GM12878 (cell line): ENCODE measurements around the gene ARPP21. TPM values are rescaled to one million over a fixed set of nuclear protein-coding genes. Genes with fewer than 3 reads are reported as not detected.
"Not testable (repeated sequence)": the region's sequence is repeated elsewhere in the genome, so short reads cannot be mapped to it uniquely, and the experiment has no call there.

Experiments
- ATAC-seq: fragments of 200-7000 bp; cut with Tn5 transposase; 3 replicates; pipeline ENCODE4 v1.9.1; 2020; ENCODE audit warnings: mild to moderate bottlenecking, moderate library complexity
- BruUV-seq: library from RNA; stranded (reverse); fragments of 400-500 nt; replicated peaks from 2 replicates; lab custom pipeline; 2021; lab: Mats Ljungman, UMichigan
- CTCF ChIA-PET: fragments of 300-600 bp; sonication (Branson Sonifier 250); formaldehyde crosslinking; extraction: SDS; loops from one replicate; lab custom pipeline; 2021; ENCODE audit warnings: inconsistent platforms; lab: Yijun Ruan, JAX
- POLR2A ChIA-PET: fragments of 350-600 bp; formaldehyde crosslinking; extraction: SDS; loops from one replicate; lab custom pipeline; 2021; ENCODE audit warnings: inconsistent platforms; lab: Charles Lee
- RAD21 ChIA-PET: fragments of 300-600 bp; sonication (Branson Sonifier 250); formaldehyde crosslinking; loops from one replicate; lab custom pipeline; 2023; ENCODE audit warnings: antibody characterized with exemption; ENCODE audit not compliant: unreplicated experiment; lab: Charles Lee
- SMC1A ChIA-PET: fragments of 300-600 bp; sonication (Branson Sonifier 250); formaldehyde crosslinking; loops from one replicate; lab custom pipeline; 2023; ENCODE audit not compliant: unreplicated experiment, uncharacterized antibody; lab: Charles Lee
- DNase-seq: peaks from one replicate; pipeline ENCODE4 v3.0.0-alpha.2; 2011; ENCODE audit warnings: low read depth, low spot score
- FAIRE-seq: peaks from 3 replicates; lab custom pipeline; 2011; peaks lifted over from hg19 to GRCh38; lab: Jason Lieb, UNC
- H2AFZ ChIP-seq: 2 replicates; pipeline ENCODE4 v1.6.0; 2011; ENCODE audit warnings: low read depth, low read length, control low read depth; ENCODE audit not compliant: control insufficient read depth
- H3K27ac ChIP-seq: 2 replicates; pipeline ENCODE4 v1.5.1; 2011; ENCODE audit warnings: control low read depth; ENCODE audit not compliant: control insufficient read depth, insufficient read depth
- H3K27me3 ChIP-seq, 2 experiments: replicated peaks in 1 of 2; 2 replicates each; pipeline versions ENCODE4 v1.6.0 to v1.6.1; 2011; ENCODE audit warnings: low read length in 1 of 2; ENCODE audit not compliant: control insufficient read depth in 2 of 2, insufficient read depth in 2 of 2
- H3K36me3 ChIP-seq, 2 experiments: 2 replicates each; pipeline ENCODE4 v1.5.1; 2011; ENCODE audit warnings: low read length in 1 of 2; ENCODE audit not compliant: control insufficient read depth in 2 of 2, insufficient read depth in 2 of 2
- H3K4me1 ChIP-seq: 2 replicates; pipeline ENCODE4 v1.6.1; 2011; ENCODE audit warnings: mild to moderate bottlenecking, low read length, moderate library complexity, mixed read lengths; ENCODE audit not compliant: control insufficient read depth, insufficient read depth
- H3K4me2 ChIP-seq: 2 replicates; pipeline ENCODE4 v1.6.0; 2011; ENCODE audit warnings: control low read depth; ENCODE audit not compliant: control insufficient read depth, insufficient read depth
- H3K4me3 ChIP-seq: fragments of 200-600 bp; sonication (generic); 2 replicates; pipeline ENCODE4 v1.5.1; 2016
- H3K79me2 ChIP-seq: 2 replicates; pipeline ENCODE4 v1.6.0; 2011; ENCODE audit warnings: low read length; ENCODE audit not compliant: control insufficient read depth, insufficient read depth
- H3K9ac ChIP-seq: 2 replicates; pipeline ENCODE4 v1.8.0; 2011; ENCODE audit warnings: low read length, control low read depth, mixed read lengths; ENCODE audit not compliant: control insufficient read depth, insufficient read depth
- H3K9me3 ChIP-seq: replicated peaks from 3 replicates; pipeline ENCODE4 v1.5.1; 2011; ENCODE audit warnings: mild to moderate bottlenecking, low read length; ENCODE audit not compliant: control insufficient read depth, insufficient read depth
- H4K20me1 ChIP-seq: 2 replicates; pipeline ENCODE4 v1.6.0; 2011; ENCODE audit not compliant: control insufficient read depth, insufficient read depth
- CBX5 ChIP-seq: sonication (generic); IDR thresholded peaks from 2 replicates; pipeline ENCODE4 v1.6.1; 2016; ENCODE audit warnings: low read depth, moderate library complexity, mild to moderate bottlenecking, inconsistent platforms
- NFYB ChIP-seq: IDR thresholded peaks from 2 replicates; pipeline ENCODE4 v1.6.1; 2011; ENCODE audit warnings: low read depth, mild to moderate bottlenecking, low read length, improper control_type of control experiment, moderate library complexity; ENCODE audit not compliant: insufficient read depth
- WGBS: methylation state at CpG from one replicate; pipeline ENCODE4 v1.1.6; 2016; ENCODE audit warnings: low lambda C conversion rate; ENCODE audit not compliant: insufficient replicate concordance, insufficient coverage; ENCODE audit errors: missing lambda C conversion rate; 5-methylcytosine and 5-hydroxymethylcytosine counted together
- in situ Hi-C: fragments of 300-500 bp; cut with MboI; formaldehyde crosslinking; loops from 9 replicates; pipeline ENCODE4 v1.14.3; 2018; ENCODE audit warnings: mixed read lengths
- intact Hi-C: fragments of 100-400 bp; cut with micrococcal nuclease; formaldehyde crosslinking; loops from one replicate; pipeline ENCODE4 v1.14.2; 2022; ENCODE audit not compliant: unreplicated experiment
- polyA plus RNA-seq, 11 experiments: library from polyadenylated mRNA; depleted of rRNA in 4 of 11; unstranded in 6 of 11; stranded (reverse) in 5 of 11; fragments of >200 nt; fragmentation: Nextera tagmentation in 4 of 11; fragmentation: Illumina TruSeq in 1 of 11; extraction: Ambion mirVana in 4 of 11; extraction: Trizol in 1 of 11; gene quantifications; 1 replicate in 1 of 11; 2 replicates in 10 of 11; pipeline versions ENCODE4 v1.2.1 to v1.2.3, GENCODE V29; 2011 to 2016; ENCODE audit warnings: inconsistent platforms in 2 of 11, missing spikeins in 2 of 11, low read depth in 1 of 11
- total RNA-seq, 4 experiments: library from RNA; depleted of rRNA in 3 of 4; stranded (reverse); fragments of >200 nt in 3 of 4; fragmentation: Illumina TruSeq in 1 of 4; extraction: Trizol in 1 of 4; gene quantifications; 2 replicates each; pipeline versions ENCODE4 v1.2.1 to v1.2.3, GENCODE V29; 2013 to 2021
- TF ChIP-seq, protein P1 (sequence below): fragments of 450-650 bp; IDR thresholded peaks from 2 replicates; pipeline ENCODE4 v1.6.1; 2016; ENCODE audit warnings: mild to moderate bottlenecking

The ARPP21 gene
- total and polyA plus RNA-seq, 10 of the 15 experiments (the other 5 are each of a cell fraction or from before 2014, with no cell fraction given) = not detected

DNA sequence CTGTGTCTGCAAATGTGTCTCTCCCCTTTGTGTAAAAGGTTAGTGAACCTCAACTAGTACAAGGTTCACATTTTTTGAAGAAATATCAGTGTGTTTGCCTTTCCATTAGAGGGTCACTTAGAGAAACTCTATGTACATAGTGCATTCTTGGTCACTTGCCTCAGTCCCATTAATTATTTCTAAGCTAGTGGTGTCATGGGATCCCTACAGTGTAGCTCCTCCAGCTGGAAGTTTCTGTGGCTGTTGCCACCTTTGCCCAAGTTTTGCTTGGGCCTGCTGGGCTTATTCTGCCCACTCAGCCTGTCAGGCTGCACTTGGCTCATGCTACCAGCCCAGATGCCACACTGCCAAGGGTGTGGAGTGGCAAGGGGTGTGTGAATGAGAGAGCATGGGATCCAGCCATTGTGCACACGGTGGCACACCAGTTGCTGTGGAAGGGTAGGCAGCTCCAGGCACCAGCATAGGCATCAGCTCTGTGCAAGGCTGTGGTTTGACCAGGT lies 161.7 kb downstream of the ARPP21 start:
- intact Hi-C loops = no loop called here
- WGBS = 0% methylated on average over 1 of the region's 1 CpG
- DNase-seq = no peak
- ChIA-PET SMC1A (interaction anchor here (0.9 kb wide), 1 partner anchor 15 kb away, joined by 4 read pairs; no protein-coding TSS in a partner anchor), RAD21 (no interaction called here), POLR2A (no interaction called here), CTCF (no interaction called here)
- TF ChIP-seq, protein P1, sequence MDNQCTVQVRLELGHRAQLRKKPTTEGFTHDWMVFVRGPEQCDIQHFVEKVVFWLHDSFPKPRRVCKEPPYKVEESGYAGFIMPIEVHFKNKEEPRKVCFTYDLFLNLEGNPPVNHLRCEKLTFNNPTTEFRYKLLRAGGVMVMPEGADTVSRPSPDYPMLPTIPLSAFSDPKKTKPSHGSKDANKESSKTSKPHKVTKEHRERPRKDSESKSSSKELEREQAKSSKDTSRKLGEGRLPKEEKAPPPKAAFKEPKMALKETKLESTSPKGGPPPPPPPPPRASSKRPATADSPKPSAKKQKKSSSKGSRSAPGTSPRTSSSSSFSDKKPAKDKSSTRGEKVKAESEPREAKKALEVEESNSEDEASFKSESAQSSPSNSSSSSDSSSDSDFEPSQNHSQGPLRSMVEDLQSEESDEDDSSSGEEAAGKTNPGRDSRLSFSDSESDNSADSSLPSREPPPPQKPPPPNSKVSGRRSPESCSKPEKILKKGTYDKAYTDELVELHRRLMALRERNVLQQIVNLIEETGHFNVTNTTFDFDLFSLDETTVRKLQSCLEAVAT = no peak
- no peak for TF ChIP-seq CBX5
- no TSS peak for BruUV-seq
- ATAC-seq = no peak
- Histone ChIP-seq H3K4me1 (no peaks in the 10 kb centered on the region), H2AFZ (no peak overlapping the region), H3K4me3 (no peak overlapping the region), H3K4me2 (no peak overlapping the region), H3K36me3 (no peaks in the 10 kb centered on the region), H3K79me2 (no peaks in the 10 kb centered on the region), H3K27ac (no peak overlapping the region), H3K9me3 (no peaks in the 10 kb centered on the region), H3K27me3 (no peaks in the 10 kb centered on the region), H4K20me1 (no peaks in the 10 kb centered on the region), H3K9ac (no peak overlapping the region)
- in situ Hi-C loops = no loop called here
- no peak for FAIRE-seq

DNA sequence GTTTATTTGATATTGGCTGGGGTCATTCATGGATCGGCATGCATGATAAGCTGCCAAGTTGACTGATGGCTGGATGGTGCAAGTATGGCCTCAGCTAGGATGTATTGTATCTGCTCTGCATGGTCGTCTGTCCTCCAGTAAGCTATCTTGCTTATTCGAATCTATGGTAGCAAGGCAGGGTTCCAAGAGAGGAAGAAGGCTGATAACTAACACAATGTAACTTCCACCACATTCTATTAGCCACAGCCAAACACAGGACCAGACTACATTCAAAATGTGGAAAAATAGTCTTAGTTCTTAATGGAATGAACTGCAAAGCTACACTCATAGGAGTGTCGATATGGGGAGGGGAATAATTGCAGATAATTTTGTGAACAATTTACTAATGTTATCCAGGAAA lies 175.2 kb downstream of the ARPP21 start:
- Histone ChIP-seq H2AFZ (no peak overlapping the region), H3K4me2 (no peak overlapping the region), H3K4me1 (no peaks in the 10 kb centered on the region), H3K9me3 (no peaks in the 10 kb centered on the region), H3K27ac (no peak overlapping the region), H4K20me1 (no peaks in the 10 kb centered on the region), H3K36me3 (no peaks in the 10 kb centered on the region), H3K27me3 (no peaks in the 10 kb centered on the region), H3K79me2 (no peaks in the 10 kb centered on the region), H3K9ac (no peak overlapping the region), H3K4me3 (no peak overlapping the region)
- in situ Hi-C loops = no loop called here
- intact Hi-C loops = no loop called here
- BruUV-seq = no TSS peak
- ATAC-seq (no peak), DNase-seq (no peak), FAIRE-seq (no peak)
- CTCF ChIA-PET = no interaction called here
- RAD21 ChIA-PET = no interaction called here
- WGBS = 22% methylated on average over 4 of the region's 4 CpGs
- POLR2A ChIA-PET = no interaction called here
- SMC1A ChIA-PET = no interaction called here
- no peak for TF ChIP-seq NFYB

DNA sequence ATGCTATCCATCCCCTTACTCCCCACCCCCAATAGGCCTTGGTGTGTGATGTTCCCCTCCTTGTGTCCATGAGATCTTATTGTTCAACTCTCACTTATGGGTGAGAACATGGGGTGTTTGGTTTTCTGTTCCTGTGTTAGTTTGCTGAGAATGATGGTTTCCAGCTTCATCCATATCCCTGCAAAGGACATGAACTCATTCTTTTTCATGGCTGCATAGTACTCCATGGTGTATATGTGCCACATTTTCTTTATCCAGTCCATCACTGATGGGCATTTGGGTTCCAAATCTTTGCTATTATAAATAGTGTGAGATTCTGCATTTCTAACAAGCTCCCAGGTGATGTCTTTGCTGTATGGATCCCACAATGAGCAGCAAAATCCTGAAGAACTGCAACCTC lies 176.5 kb downstream of the ARPP21 start:
- H3K27ac ChIP-seq, H3K79me2 ChIP-seq, H2AFZ ChIP-seq, POLR2A ChIA-PET, H3K27me3 ChIP-seq, H4K20me1 ChIP-seq, H3K4me2 ChIP-seq, H3K9ac ChIP-seq, BruUV-seq, CTCF ChIA-PET, H3K4me3 ChIP-seq, H3K9me3 ChIP-seq, RAD21 ChIA-PET, FAIRE-seq, ATAC-seq, in situ Hi-C loops, H3K36me3 ChIP-seq, intact Hi-C loops, H3K4me1 ChIP-seq, DNase-seq: not testable (repeated sequence)
- SMC1A ChIA-PET = interaction anchor here (0.6 kb wide), 1 partner anchor 259 kb away, joined by 3 read pairs; no protein-coding TSS in a partner anchor
